ENCODE results near the gene ZNF823. TPM values are rescaled to one million over a fixed set of nuclear protein-coding genes. Genes with fewer than 3 reads are reported as not detected.

The ZNF823 gene
- total RNA-seq, 2 donors from 2014 or later: 9.5 to 10.6 TPM

GRCh38 chr19:11721681-11722080 is 17.1 kb downstream of the ZNF823 start:
- Histone ChIP-seq H3K9ac (ENCODE audit: extremely low read depth, low read length, poor library complexity, severe bottlenecking) (no peak overlapping the region), H3K4me3 (ENCODE audit: low read length) (peak overlapping the region; percentile 34), H3K4me1 (ENCODE audit: control insufficient read depth, insufficient read depth, low read length) (no peaks in the 10 kb centered on the region), H3K36me3 (ENCODE audit: control insufficient read depth, insufficient read depth, low read length) (peaks cover 69% of the 10 kb centered on the region), H3K27me3 (ENCODE audit: control insufficient read depth, insufficient read depth, low read length, poor library complexity, severe bottlenecking) (no peaks in the 10 kb centered on the region), H3K9me3 (ENCODE audit: control insufficient read depth, low read length) (peaks cover 51% of the 10 kb centered on the region), H3K27ac (ENCODE audit: low read depth, low read length) (no peak overlapping the region)
- no peak overlapping the region for H3K4me3 Mint-ChIP-seq
- H3K27ac Mint-ChIP-seq: no peak overlapping the region
- H3K4me1 Mint-ChIP-seq: no peaks in the 10 kb centered on the region
- DNase-seq: no peak
- WGBS, 2 experiments (ENCODE audit: insufficient coverage in 1 of 2, insufficient read length in 1 of 2): 82 to 93% methylated on average over 5 of the region's 5 CpGs
- peaks cover 83% of the 10 kb centered on the region for H3K9me3 Mint-ChIP-seq
- TF ChIP-seq CTCF (conservative IDR thresholded peaks at IDR 0.05): no peak
- H3K27me3 Mint-ChIP-seq (ENCODE audit: insufficient read depth): no peaks in the 10 kb centered on the region
- peaks cover 75% of the 10 kb centered on the region for H3K36me3 Mint-ChIP-seq (ENCODE audit: low read depth)

GRCh38 chr19:11710313-11710712 is 28.4 kb downstream of the ZNF823 start:
- no peak overlapping the region for H3K27ac ChIP-seq (ENCODE audit: low read depth, low read length)
- peaks cover 5% of the 10 kb centered on the region for H3K27me3 Mint-ChIP-seq (ENCODE audit: insufficient read depth)
- DNase-seq: no peak
- no peaks in the 10 kb centered on the region for H3K4me1 ChIP-seq (ENCODE audit: control insufficient read depth, insufficient read depth, low read length)
- H3K9ac ChIP-seq (ENCODE audit: extremely low read depth, low read length, poor library complexity, severe bottlenecking): no peak overlapping the region
- WGBS, 2 experiments (ENCODE audit: insufficient coverage in 1 of 2, insufficient read length in 1 of 2): 83 to 91% methylated on average over 4 to 10 of the region's 10 CpGs
- peaks cover 20% of the 10 kb centered on the region for H3K9me3 Mint-ChIP-seq
- no peaks in the 10 kb centered on the region for H3K36me3 Mint-ChIP-seq (ENCODE audit: low read depth)
- no peaks in the 10 kb centered on the region for H3K9me3 ChIP-seq (ENCODE audit: control insufficient read depth, low read length)
- H3K4me1 Mint-ChIP-seq: no peaks in the 10 kb centered on the region
- H3K4me3 ChIP-seq (ENCODE audit: low read length): no peak overlapping the region
- TF ChIP-seq CTCF (conservative IDR thresholded peaks at IDR 0.05): no peak
- H3K27ac Mint-ChIP-seq: no peak overlapping the region
- H3K27me3 ChIP-seq (ENCODE audit: control insufficient read depth, insufficient read depth, low read length, poor library complexity, severe bottlenecking): no peaks in the 10 kb centered on the region
- H3K36me3 ChIP-seq (ENCODE audit: control insufficient read depth, insufficient read depth, low read length): no peaks in the 10 kb centered on the region
- no peak overlapping the region for H3K4me3 Mint-ChIP-seq

GRCh38 chr19:11708457-11708856 is 30.3 kb downstream of the ZNF823 start:
- no peak overlapping the region for H3K27ac Mint-ChIP-seq
- H3K4me1 Mint-ChIP-seq: no peaks in the 10 kb centered on the region
- no peak overlapping the region for H3K27ac ChIP-seq (ENCODE audit: low read depth, low read length)
- no peak overlapping the region for H3K4me3 ChIP-seq (ENCODE audit: low read length)
- H3K36me3 ChIP-seq (ENCODE audit: control insufficient read depth, insufficient read depth, low read length): no peaks in the 10 kb centered on the region
- no peak for TF ChIP-seq CTCF (conservative IDR thresholded peaks at IDR 0.05)
- H3K9me3 Mint-ChIP-seq: peaks cover 12% of the 10 kb centered on the region
- no peaks in the 10 kb centered on the region for H3K4me1 ChIP-seq (ENCODE audit: control insufficient read depth, insufficient read depth, low read length)
- H3K27me3 Mint-ChIP-seq (ENCODE audit: insufficient read depth): peaks cover 14% of the 10 kb centered on the region
- DNase-seq: no peak
- no peaks in the 10 kb centered on the region for H3K27me3 ChIP-seq (ENCODE audit: control insufficient read depth, insufficient read depth, low read length, poor library complexity, severe bottlenecking)
- no peaks in the 10 kb centered on the region for H3K36me3 Mint-ChIP-seq (ENCODE audit: low read depth)
- H3K4me3 Mint-ChIP-seq: no peak overlapping the region
- 78 to 86% methylated on average over 1 to 3 of the region's 3 CpGs for WGBS, 2 experiments (ENCODE audit: insufficient coverage in 1 of 2, insufficient read length in 1 of 2)
- H3K9me3 ChIP-seq (ENCODE audit: control insufficient read depth, low read length): no peaks in the 10 kb centered on the region
- no peak overlapping the region for H3K9ac ChIP-seq (ENCODE audit: extremely low read depth, low read length, poor library complexity, severe bottlenecking)

Data from endodermal cell (in vitro differentiated cells).